Measurements from ENCODE around the gene ELN. TPM values are rescaled to one million over a fixed set of nuclear protein-coding genes. Genes with fewer than 3 reads are reported as not detected.

Gene ELN
- total and polyA plus RNA-seq, 2 donors (not counting 1 experiment from before 2014, with no cell fraction given) = not detected

DNA sequence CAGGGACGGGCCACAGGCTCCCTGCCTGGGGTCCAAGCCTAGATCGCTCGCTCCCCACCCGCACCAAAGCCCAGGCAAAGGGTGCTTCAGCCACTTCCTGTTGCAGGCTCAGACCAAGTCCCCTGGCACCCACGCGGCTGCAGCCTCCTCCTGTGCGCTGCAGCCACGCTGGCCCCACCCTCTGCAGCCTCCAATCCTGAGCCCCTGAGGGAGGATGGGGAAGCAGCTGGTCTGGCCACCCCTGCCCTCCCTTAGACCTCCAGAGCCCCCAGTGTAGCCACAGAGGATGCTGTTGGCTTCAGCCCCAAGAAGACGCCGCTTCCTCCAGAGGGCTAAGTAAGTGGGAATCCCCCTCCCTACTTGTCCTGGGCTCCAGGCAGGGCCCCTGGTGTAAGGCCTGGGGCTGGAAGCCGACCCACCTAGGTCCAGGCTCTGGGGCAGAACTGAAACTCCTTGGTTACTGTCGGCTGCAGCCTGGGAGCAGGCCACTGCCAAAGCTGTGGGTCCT, 65.0 kb downstream of the ELN start:
- peaks cover 0 to 13% of the 10 kb centered on the region in 2 experiments for H3K36me3 ChIP-seq (replicated peaks in 1 of 2; ENCODE audit: control extremely low read depth in 1 of 2, control insufficient read depth in 1 of 2, extremely low read depth in 1 of 2, insufficient read depth in 2 of 2, low read length in 1 of 2)
- H3K9ac ChIP-seq (ENCODE audit: low read length) = peak overlapping the region; percentile 72
- H3K79me2 ChIP-seq (ENCODE audit: control insufficient read depth, insufficient read depth, low read length) = peaks cover 24% of the 10 kb centered on the region
- H2AFZ ChIP-seq (ENCODE audit: insufficient read depth, low read depth, low read length, poor library complexity, severe bottlenecking) = peak overlapping the region; percentile 79
- ATAC-seq (ENCODE audit: low read depth) (peak; percentile 50), DNase-seq (peak; percentile 64)
- Mint-ChIP-seq H3K27me3 (no peaks in the 10 kb centered on the region), H3K9me3 (ENCODE audit: insufficient read depth) (no peaks in the 10 kb centered on the region), H3K27ac (peak overlapping the region; percentile 95), H3K4me3 (peak overlapping the region; percentile 82), H3K4me1 (peaks cover 34% of the 10 kb centered on the region)
- H3K4me3 ChIP-seq (ENCODE audit: control extremely low read depth in 1 of 5, extremely low read depth in 1 of 5, insufficient read depth in 1 of 5, low read depth in 2 of 5, low read length in 4 of 5) = peak overlapping the region; percentile 16 to 71 (median 56)
- peaks cover 26 to 34% of the 10 kb centered on the region in 2 donors for H3K4me1 ChIP-seq (ENCODE audit: control insufficient read depth in 2 of 2, insufficient read depth in 2 of 2, low read length in 2 of 2)
- intact Hi-C loops (cut with micrococcal nuclease) = loop anchor here (1.0 kb wide), 2 partner anchors 8 to 9 kb away; no protein-coding TSS in a partner anchor
- H4K20me1 ChIP-seq (ENCODE audit: control insufficient read depth, insufficient read depth, low read length, poor library complexity, severe bottlenecking) = no peaks in the 10 kb centered on the region
- ChIA-PET POLR2A (interaction anchor here (1.1 to 4.1 kb wide), 3 partner anchors 7 to 81 kb away, joined by 3 to 27 read pairs (median 5); partner anchors contain the start of genes EIF4H and LIMK1), CTCF (interaction anchor here (1.0 to 1.4 kb wide), 2 partner anchors 23 to 308 kb away, joined by 3 read pairs; no protein-coding TSS in a partner anchor)
- peak overlapping the region; percentile 90 for H3K4me2 ChIP-seq (replicated peaks; ENCODE audit: low read depth, low read length, poor library complexity, severe bottlenecking)
- TF ChIP-seq EZH2 (IDR thresholded peaks at IDR 0.05; ENCODE audit: borderline replicate concordance, insufficient read depth, low read depth, low read length, poor library complexity, severe bottlenecking) = no peak
- TF ChIP-seq, protein P1, sequence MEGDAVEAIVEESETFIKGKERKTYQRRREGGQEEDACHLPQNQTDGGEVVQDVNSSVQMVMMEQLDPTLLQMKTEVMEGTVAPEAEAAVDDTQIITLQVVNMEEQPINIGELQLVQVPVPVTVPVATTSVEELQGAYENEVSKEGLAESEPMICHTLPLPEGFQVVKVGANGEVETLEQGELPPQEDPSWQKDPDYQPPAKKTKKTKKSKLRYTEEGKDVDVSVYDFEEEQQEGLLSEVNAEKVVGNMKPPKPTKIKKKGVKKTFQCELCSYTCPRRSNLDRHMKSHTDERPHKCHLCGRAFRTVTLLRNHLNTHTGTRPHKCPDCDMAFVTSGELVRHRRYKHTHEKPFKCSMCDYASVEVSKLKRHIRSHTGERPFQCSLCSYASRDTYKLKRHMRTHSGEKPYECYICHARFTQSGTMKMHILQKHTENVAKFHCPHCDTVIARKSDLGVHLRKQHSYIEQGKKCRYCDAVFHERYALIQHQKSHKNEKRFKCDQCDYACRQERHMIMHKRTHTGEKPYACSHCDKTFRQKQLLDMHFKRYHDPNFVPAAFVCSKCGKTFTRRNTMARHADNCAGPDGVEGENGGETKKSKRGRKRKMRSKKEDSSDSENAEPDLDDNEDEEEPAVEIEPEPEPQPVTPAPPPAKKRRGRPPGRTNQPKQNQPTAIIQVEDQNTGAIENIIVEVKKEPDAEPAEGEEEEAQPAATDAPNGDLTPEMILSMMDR (IDR thresholded peaks at IDR 0.05) = no peak
- under 1% methylated on average over 12 of the region's 12 CpGs for WGBS (ENCODE audit: insufficient coverage)
- H3K27ac ChIP-seq (ENCODE audit: low read length in 2 of 2) = peak overlapping the region; percentile 81 to 82
- no peaks in the 10 kb centered on the region for H3K9me3 ChIP-seq (ENCODE audit: control extremely low read depth in 1 of 3, control insufficient read depth in 2 of 3, insufficient read depth in 1 of 3, low read length in 2 of 3)
- H3K27me3 ChIP-seq (replicated peaks in 1 of 4; ENCODE audit: control extremely low read depth in 1 of 4, control insufficient read depth in 3 of 4, insufficient read depth in 4 of 4, low read length in 3 of 4) = no peaks in the 10 kb centered on the region

GRCh38 chr7:74093671-74094223, 65.8 kb downstream of the ELN start:
- no peaks in the 10 kb centered on the region for H3K9me3 Mint-ChIP-seq (ENCODE audit: insufficient read depth)
- Histone ChIP-seq H3K36me3 (replicated peaks in 1 of 2; ENCODE audit: control extremely low read depth in 1 of 2, control insufficient read depth in 1 of 2, extremely low read depth in 1 of 2, insufficient read depth in 2 of 2, low read length in 1 of 2) (peaks cover 0 to 16% of the 10 kb centered on the region in 2 experiments), H2AFZ (ENCODE audit: insufficient read depth, low read depth, low read length, poor library complexity, severe bottlenecking) (peak overlapping the region; percentile 79), H4K20me1 (ENCODE audit: control insufficient read depth, insufficient read depth, low read length, poor library complexity, severe bottlenecking) (no peaks in the 10 kb centered on the region), H3K79me2 (ENCODE audit: control insufficient read depth, insufficient read depth, low read length) (peaks cover 24% of the 10 kb centered on the region), H3K9ac (ENCODE audit: low read length) (peak overlapping the region; percentile 72), H3K27me3 (replicated peaks in 1 of 4; ENCODE audit: control extremely low read depth in 1 of 4, control insufficient read depth in 3 of 4, insufficient read depth in 4 of 4, low read length in 3 of 4) (no peaks in the 10 kb centered on the region), H3K4me3 (ENCODE audit: control extremely low read depth in 1 of 5, extremely low read depth in 1 of 5, insufficient read depth in 1 of 5, low read depth in 2 of 5, low read length in 4 of 5) (peak overlapping the region; percentile 39 to 71 (median 56)), H3K4me2 (replicated peaks; ENCODE audit: low read depth, low read length, poor library complexity, severe bottlenecking) (peak overlapping the region; percentile 90), H3K9me3 (ENCODE audit: control extremely low read depth in 1 of 3, control insufficient read depth in 2 of 3, insufficient read depth in 1 of 3, low read length in 2 of 3) (no peaks in the 10 kb centered on the region), H3K4me1 (ENCODE audit: control insufficient read depth in 2 of 2, insufficient read depth in 2 of 2, low read length in 2 of 2) (peaks cover 26 to 34% of the 10 kb centered on the region in 2 donors), H3K27ac (ENCODE audit: low read length in 2 of 2) (peak overlapping the region; percentile 81 to 82)
- TF ChIP-seq, protein P1 (IDR thresholded peaks at IDR 0.05) = no peak
- TF ChIP-seq EZH2 (IDR thresholded peaks at IDR 0.05; ENCODE audit: borderline replicate concordance, insufficient read depth, low read depth, low read length, poor library complexity, severe bottlenecking) = no peak
- peak; percentile 16 for ATAC-seq (ENCODE audit: low read depth)
- no peaks in the 10 kb centered on the region for H3K27me3 Mint-ChIP-seq
- no peak for DNase-seq
- H3K27ac Mint-ChIP-seq = peak overlapping the region; percentile 95
- 7% methylated on average over 15 of the region's 15 CpGs for WGBS (ENCODE audit: insufficient coverage)
- H3K4me3 Mint-ChIP-seq = peak overlapping the region; percentile 82
- ChIA-PET POLR2A (interaction anchor here (1.2 to 4.1 kb wide), 2 partner anchors 8 to 10 kb away, joined by 3 to 27 read pairs; partner anchors contain the start of gene LIMK1), CTCF (interaction anchor here (1.0 to 1.4 kb wide), 2 partner anchors 24 to 307 kb away, joined by 3 read pairs; no protein-coding TSS in a partner anchor)
- intact Hi-C loops (cut with micrococcal nuclease) = loop anchor here (1.0 kb wide), 2 partner anchors 8 to 9 kb away; no protein-coding TSS in a partner anchor
- H3K4me1 Mint-ChIP-seq = peaks cover 37% of the 10 kb centered on the region
